HepG2 (cell line): Measurements from ENCODE around the gene MACROD2. TPM values are rescaled to one million over a fixed set of nuclear protein-coding genes. Genes with fewer than 3 reads are reported as not detected.
A peak's percentile ranks its signal among the peaks of the same experiment; 100 is the strongest.

ENCODE experiments used
- ARNTL ChIP-seq: sonication (generic); formaldehyde crosslinking; IDR thresholded peaks from 2 replicates; pipeline ENCODE4 v1.4.0; 2020; ENCODE audit warnings: mild to moderate bottlenecking, missing genetic modification reagents
- ATF7-NPFF ChIP-seq: sonication (generic); formaldehyde crosslinking; IDR thresholded peaks from 2 replicates; pipeline ENCODE4 v1.8.1; 2023; ENCODE audit warnings: mild to moderate bottlenecking, low read depth, missing genetic modification reagents, moderate library complexity
- DNMT3B ChIP-seq: conservative IDR thresholded peaks from 2 replicates; pipeline ENCODE4 v1.6.1; 2016; ENCODE audit warnings: missing biosample characterization, control low read depth
- ELK4 ChIP-seq: sonication (generic); formaldehyde crosslinking; IDR thresholded peaks from 2 replicates; pipeline ENCODE4 v1.9.0; 2021; ENCODE audit warnings: missing genetic modification reagents, borderline replicate concordance
- GMEB2 ChIP-seq: IDR thresholded peaks from 2 replicates; pipeline ENCODE4 v1.6.1; 2016; ENCODE audit warnings: missing biosample characterization, missing genetic modification reagents, low read depth
- HES4 ChIP-seq: sonication (generic); formaldehyde crosslinking; IDR thresholded peaks from 2 replicates; pipeline ENCODE4 v1.9.0; 2021; ENCODE audit warnings: mild to moderate bottlenecking, missing genetic modification reagents, borderline replicate concordance
- HNRNPH1 ChIP-seq: fragments of 200-400 bp; formaldehyde crosslinking; optimal IDR thresholded peaks from 2 replicates; pipeline ENCODE3; 2017; ENCODE audit warnings: mild to moderate bottlenecking, low read depth, low read length
- KAT8 ChIP-seq: IDR thresholded peaks from 2 replicates; pipeline ENCODE4 v1.6.1; 2016; ENCODE audit warnings: missing genetic modification reagents, missing compliant biosample characterization
- NFKBIZ ChIP-seq: IDR thresholded peaks from 2 replicates; pipeline ENCODE4 v1.6.1; 2018; ENCODE audit warnings: missing genetic modification reagents, missing compliant biosample characterization
- ONECUT2 ChIP-seq: sonication (generic); formaldehyde crosslinking; IDR thresholded peaks from 2 replicates; pipeline ENCODE4 v1.4.0; 2020; ENCODE audit warnings: missing genetic modification reagents
- RCOR2 ChIP-seq: IDR thresholded peaks from 2 replicates; pipeline ENCODE4 v1.6.1; 2016; ENCODE audit warnings: missing biosample characterization, missing genetic modification reagents
- ZNF432 ChIP-seq: sonication (generic); formaldehyde crosslinking; IDR thresholded peaks from 2 replicates; pipeline ENCODE4 v1.5.0; 2020; ENCODE audit warnings: missing genetic modification reagents, mild to moderate bottlenecking, borderline replicate concordance
- ZNF646 ChIP-seq: sonication (generic); formaldehyde crosslinking; IDR thresholded peaks from 2 replicates; pipeline ENCODE4 v1.9.0; 2021; ENCODE audit warnings: mild to moderate bottlenecking, missing genetic modification reagents
- ZNF747 ChIP-seq: sonication (generic); formaldehyde crosslinking; IDR thresholded peaks from 2 replicates; pipeline ENCODE4 v1.8.1; 2023; ENCODE audit warnings: missing genetic modification reagents, mild to moderate bottlenecking, borderline replicate concordance
- polyA plus RNA-seq, 8 experiments: library from polyadenylated mRNA; depleted of rRNA in 3 of 8; stranded (reverse) in 7 of 8; unstranded in 1 of 8; fragments of >200 nt; fragmentation: Illumina TruSeq in 4 of 8; extraction: Trizol in 4 of 8; gene quantifications; 2 replicates each; pipeline versions ENCODE4 v1.2.1 to v1.2.3, GENCODE V29; 2011 to 2016; ENCODE audit warnings: low read depth in 4 of 8, missing spikeins in 1 of 8, mixed read lengths in 1 of 8; ENCODE audit not compliant: insufficient read depth in 1 of 8
- total RNA-seq, 5 experiments: library from RNA; depleted of rRNA; stranded (reverse); fragments of >200 nt; fragmentation: Illumina TruSeq; extraction: Trizol; gene quantifications; 2 replicates each; pipeline ENCODE4 v1.2.3, GENCODE V29; 2016; ENCODE audit warnings: low read depth in 1 of 5
- TF ChIP-seq, protein P1 (sequence below): sonication (generic); formaldehyde crosslinking; IDR thresholded peaks from 2 replicates; pipeline ENCODE4 v1.5.0; 2020; ENCODE audit warnings: mild to moderate bottlenecking, missing genetic modification reagents
- TF ChIP-seq, protein P2 (sequence below): sonication (generic); formaldehyde crosslinking; IDR thresholded peaks from 2 replicates; pipeline ENCODE4 v1.8.0; 2023; ENCODE audit warnings: mild to moderate bottlenecking, missing genetic modification reagents

MACROD2 gene
- total and polyA plus RNA-seq, 2 of the 13 experiments (the other 11 are each of a cell fraction or from before 2014, with no cell fraction given) = 0.13 to 0.51 TPM

- TF ChIP-seq ELK4 (CRISPR knock-in tag) (no peak), DNMT3B (CRISPR knock-in tag) (peak; percentile 92), ONECUT2 (no peak), HES4 (CRISPR knock-in tag) (no peak), ZNF432 (no peak), ATF7-NPFF (CRISPR knock-in tag) (no peak), GMEB2 (CRISPR knock-in tag) (no peak), HNRNPH1 (no peak), ZNF646 (CRISPR knock-in tag) (no peak), KAT8 (CRISPR knock-in tag) (peak; percentile 80; the same call in 1 of the 2 replicates), RCOR2 (no peak), ZNF747 (CRISPR knock-in tag) (0 out of 2 replicates have a peak, but pooled peaks have one; percentile 34), ARNTL (CRISPR knock-in tag) (no peak), NFKBIZ (no peak)
- TF ChIP-seq, protein P1, sequence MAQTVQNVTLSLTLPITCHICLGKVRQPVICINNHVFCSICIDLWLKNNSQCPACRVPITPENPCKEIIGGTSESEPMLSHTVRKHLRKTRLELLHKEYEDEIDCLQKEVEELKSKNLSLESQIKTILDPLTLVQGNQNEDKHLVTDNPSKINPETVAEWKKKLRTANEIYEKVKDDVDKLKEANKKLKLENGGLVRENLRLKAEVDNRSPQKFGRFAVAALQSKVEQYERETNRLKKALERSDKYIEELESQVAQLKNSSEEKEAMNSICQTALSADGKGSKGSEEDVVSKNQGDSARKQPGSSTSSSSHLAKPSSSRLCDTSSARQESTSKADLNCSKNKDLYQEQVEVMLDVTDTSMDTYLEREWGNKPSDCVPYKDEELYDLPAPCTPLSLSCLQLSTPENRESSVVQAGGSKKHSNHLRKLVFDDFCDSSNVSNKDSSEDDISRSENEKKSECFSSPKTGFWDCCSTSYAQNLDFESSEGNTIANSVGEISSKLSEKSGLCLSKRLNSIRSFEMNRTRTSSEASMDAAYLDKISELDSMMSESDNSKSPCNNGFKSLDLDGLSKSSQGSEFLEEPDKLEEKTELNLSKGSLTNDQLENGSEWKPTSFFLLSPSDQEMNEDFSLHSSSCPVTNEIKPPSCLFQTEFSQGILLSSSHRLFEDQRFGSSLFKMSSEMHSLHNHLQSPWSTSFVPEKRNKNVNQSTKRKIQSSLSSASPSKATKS (CRISPR knock-in tag) = no peak
- TF ChIP-seq, protein P2, sequence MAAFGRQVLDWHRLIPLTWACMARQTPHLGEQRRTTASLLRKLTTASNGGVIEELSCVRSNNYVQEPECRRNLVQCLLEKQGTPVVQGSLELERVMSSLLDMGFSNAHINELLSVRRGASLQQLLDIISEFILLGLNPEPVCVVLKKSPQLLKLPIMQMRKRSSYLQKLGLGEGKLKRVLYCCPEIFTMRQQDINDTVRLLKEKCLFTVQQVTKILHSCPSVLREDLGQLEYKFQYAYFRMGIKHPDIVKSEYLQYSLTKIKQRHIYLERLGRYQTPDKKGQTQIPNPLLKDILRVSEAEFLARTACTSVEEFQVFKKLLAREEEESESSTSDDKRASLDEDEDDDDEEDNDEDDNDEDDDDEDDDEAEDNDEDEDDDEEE (CRISPR knock-in tag) = no peak
These were observed 342.3 kb downstream of the MACROD2 start, which contains the start of gene FLRT3 (continued) for GRCh38 chr20:14337400-14338171.
